OCI-LY7 (cell line): Measurements from ENCODE around the gene HEPACAM. TPM values are rescaled to one million over a fixed set of nuclear protein-coding genes. Genes with fewer than 3 reads are reported as not detected.

Source experiments
- BruUV-seq: library from RNA; stranded (reverse); fragments of 400-500 nt; replicated peaks from 2 replicates; lab custom pipeline; 2021; lab: Mats Ljungman, UMichigan
- CTCF ChIA-PET: fragments of 300-600 bp; sonication (Branson Sonifier 250); formaldehyde crosslinking; loops from one replicate; lab custom pipeline; 2022; ENCODE audit warnings: antibody characterized with exemption; ENCODE audit not compliant: unreplicated experiment; lab: Charles Lee
- POLR2A ChIA-PET: fragments of 300-600 bp; sonication (Branson Sonifier 250); formaldehyde crosslinking; loops from one replicate; lab custom pipeline; 2022; ENCODE audit warnings: antibody characterized with exemption; lab: Charles Lee
- DNase-seq: peaks from one replicate; pipeline ENCODE4 v3.0.0-alpha.2; 2015; ENCODE audit warnings: low spot score
- H2AFZ ChIP-seq: fragments of 200-600 bp; sonication (generic), shearing (Covaris generic); 2 replicates; pipeline ENCODE4 v1.6.1; 2014; ENCODE audit warnings: mild to moderate bottlenecking, antibody characterized with exemption, low read length, moderate library complexity
- H3K27ac ChIP-seq: fragments of 200-600 bp; sonication (generic); 2 replicates; pipeline ENCODE4 v1.5.1; 2014; ENCODE audit warnings: mixed run types, low read depth, mild to moderate bottlenecking, moderate library complexity, low read length, inconsistent platforms; ENCODE audit not compliant: poor library complexity, severe bottlenecking
- H3K36me3 ChIP-seq: fragments of 200-600 bp; sonication (generic); 2 replicates; pipeline ENCODE4 v1.6.1; 2014; ENCODE audit warnings: mild to moderate bottlenecking, antibody characterized with exemption, low read length, moderate library complexity, mixed read lengths; ENCODE audit not compliant: insufficient read depth
- H3K4me1 ChIP-seq: fragments of 200-600 bp; sonication (generic); 2 replicates; pipeline ENCODE4 v1.5.1; 2014; ENCODE audit warnings: mild to moderate bottlenecking, low read length; ENCODE audit not compliant: insufficient read depth, poor library complexity, severe bottlenecking
- H3K4me2 ChIP-seq: fragments of 200-600 bp; sonication (generic); 2 replicates; pipeline ENCODE4 v1.6.1; 2014; ENCODE audit warnings: mild to moderate bottlenecking, low read length
- H3K4me3 ChIP-seq: fragments of 200-600 bp; sonication (generic); 2 replicates; pipeline ENCODE4 v1.5.1; 2014; ENCODE audit warnings: mild to moderate bottlenecking, low read depth, low read length; ENCODE audit not compliant: poor library complexity, severe bottlenecking
- H3K79me2 ChIP-seq: fragments of 200-600 bp; sonication (generic); 2 replicates; pipeline ENCODE4 v1.6.1; 2016; ENCODE audit warnings: low read depth, mild to moderate bottlenecking, low read length, moderate library complexity, mixed read lengths; ENCODE audit not compliant: insufficient read depth
- H3K9me2 ChIP-seq: fragments of 200-600 bp; sonication (generic); 2 replicates; pipeline ENCODE4 v1.6.1; 2016; ENCODE audit warnings: mild to moderate bottlenecking, low read length, mixed read lengths; ENCODE audit not compliant: insufficient read depth
- H3K9me3 ChIP-seq: fragments of 200-600 bp; sonication (generic); 2 replicates; pipeline ENCODE4 v1.6.1; 2014; ENCODE audit warnings: mild to moderate bottlenecking, mixed run types, low read length, mixed read lengths
- H4K20me1 ChIP-seq: fragments of 200-600 bp; sonication (generic); 2 replicates; pipeline ENCODE4 v1.6.1; 2014; ENCODE audit warnings: mild to moderate bottlenecking, antibody characterized with exemption, low read length, moderate library complexity, mixed read lengths; ENCODE audit not compliant: insufficient read depth
- EZH2phosphoT487 ChIP-seq: fragments of 200-600 bp; sonication (generic); IDR thresholded peaks from 2 replicates; pipeline ENCODE4 v1.6.1; 2018; ENCODE audit warnings: low read depth, borderline replicate concordance, mild to moderate bottlenecking, mixed run types, antibody characterized with exemption, low read length, moderate library complexity, mixed read lengths
- intact Hi-C: fragments of 100-400 bp; cut with micrococcal nuclease; formaldehyde crosslinking; loops from one replicate; pipeline ENCODE4 v1.10.0; 2022; ENCODE audit not compliant: unreplicated experiment
- total RNA-seq, 2 experiments: library from RNA; depleted of rRNA in 1 of 2; stranded (reverse); fragments of >200 nt in 1 of 2; shearing (Covaris generic) in 1 of 2; gene quantifications; 2 replicates each; pipeline ENCODE4 v1.2.3, GENCODE V29; 2014 to 2022
- TF ChIP-seq, protein P1 (sequence below): fragments of 200-600 bp; sonication (generic); conservative IDR thresholded peaks from 2 replicates; pipeline ENCODE4 v1.5.1; 2014; ENCODE audit warnings: mild to moderate bottlenecking, antibody characterized with exemption, low read length, moderate library complexity, mixed read lengths

Gene HEPACAM
- total RNA-seq, 2 experiments from 2014 or later = not detected

- Histone ChIP-seq H4K20me1 (no peaks in the 10 kb centered on the region), H3K4me1 (no peaks in the 10 kb centered on the region), H3K4me2 (no peak overlapping the region), H3K9me3 (no peaks in the 10 kb centered on the region), H3K79me2 (no peaks in the 10 kb centered on the region), H3K4me3 (no peak overlapping the region), H3K36me3 (no peaks in the 10 kb centered on the region), H3K9me2 (no peaks in the 10 kb centered on the region), H2AFZ (no peak overlapping the region), H3K27ac (no peak overlapping the region)
- no peak for TF ChIP-seq EZH2phosphoT487
- TF ChIP-seq, protein P1, sequence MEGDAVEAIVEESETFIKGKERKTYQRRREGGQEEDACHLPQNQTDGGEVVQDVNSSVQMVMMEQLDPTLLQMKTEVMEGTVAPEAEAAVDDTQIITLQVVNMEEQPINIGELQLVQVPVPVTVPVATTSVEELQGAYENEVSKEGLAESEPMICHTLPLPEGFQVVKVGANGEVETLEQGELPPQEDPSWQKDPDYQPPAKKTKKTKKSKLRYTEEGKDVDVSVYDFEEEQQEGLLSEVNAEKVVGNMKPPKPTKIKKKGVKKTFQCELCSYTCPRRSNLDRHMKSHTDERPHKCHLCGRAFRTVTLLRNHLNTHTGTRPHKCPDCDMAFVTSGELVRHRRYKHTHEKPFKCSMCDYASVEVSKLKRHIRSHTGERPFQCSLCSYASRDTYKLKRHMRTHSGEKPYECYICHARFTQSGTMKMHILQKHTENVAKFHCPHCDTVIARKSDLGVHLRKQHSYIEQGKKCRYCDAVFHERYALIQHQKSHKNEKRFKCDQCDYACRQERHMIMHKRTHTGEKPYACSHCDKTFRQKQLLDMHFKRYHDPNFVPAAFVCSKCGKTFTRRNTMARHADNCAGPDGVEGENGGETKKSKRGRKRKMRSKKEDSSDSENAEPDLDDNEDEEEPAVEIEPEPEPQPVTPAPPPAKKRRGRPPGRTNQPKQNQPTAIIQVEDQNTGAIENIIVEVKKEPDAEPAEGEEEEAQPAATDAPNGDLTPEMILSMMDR = no peak
- intact Hi-C loops = no loop called here
- DNase-seq = no peak
- no TSS peak for BruUV-seq
- ChIA-PET CTCF (no interaction called here), POLR2A (no interaction called here)
Measured at GRCh38 chr11:124923296-124923695, 12.6 kb downstream of the HEPACAM start.

- ChIA-PET POLR2A (no interaction called here), CTCF (no interaction called here)
- Histone ChIP-seq H3K36me3 (no peaks in the 10 kb centered on the region), H4K20me1 (no peaks in the 10 kb centered on the region), H3K9me3 (no peaks in the 10 kb centered on the region), H3K4me1 (no peaks in the 10 kb centered on the region), H3K9me2 (no peaks in the 10 kb centered on the region), H2AFZ (no peak overlapping the region), H3K4me2 (no peak overlapping the region), H3K27ac (no peak overlapping the region), H3K79me2 (no peaks in the 10 kb centered on the region), H3K4me3 (no peak overlapping the region)
- DNase-seq = no peak
- no TSS peak for BruUV-seq
- TF ChIP-seq, protein P1 = no peak
- no peak for TF ChIP-seq EZH2phosphoT487
- intact Hi-C loops = no loop called here
Measured at GRCh38 chr11:124922831-124923230, 13.0 kb downstream of the HEPACAM start.

DNA sequence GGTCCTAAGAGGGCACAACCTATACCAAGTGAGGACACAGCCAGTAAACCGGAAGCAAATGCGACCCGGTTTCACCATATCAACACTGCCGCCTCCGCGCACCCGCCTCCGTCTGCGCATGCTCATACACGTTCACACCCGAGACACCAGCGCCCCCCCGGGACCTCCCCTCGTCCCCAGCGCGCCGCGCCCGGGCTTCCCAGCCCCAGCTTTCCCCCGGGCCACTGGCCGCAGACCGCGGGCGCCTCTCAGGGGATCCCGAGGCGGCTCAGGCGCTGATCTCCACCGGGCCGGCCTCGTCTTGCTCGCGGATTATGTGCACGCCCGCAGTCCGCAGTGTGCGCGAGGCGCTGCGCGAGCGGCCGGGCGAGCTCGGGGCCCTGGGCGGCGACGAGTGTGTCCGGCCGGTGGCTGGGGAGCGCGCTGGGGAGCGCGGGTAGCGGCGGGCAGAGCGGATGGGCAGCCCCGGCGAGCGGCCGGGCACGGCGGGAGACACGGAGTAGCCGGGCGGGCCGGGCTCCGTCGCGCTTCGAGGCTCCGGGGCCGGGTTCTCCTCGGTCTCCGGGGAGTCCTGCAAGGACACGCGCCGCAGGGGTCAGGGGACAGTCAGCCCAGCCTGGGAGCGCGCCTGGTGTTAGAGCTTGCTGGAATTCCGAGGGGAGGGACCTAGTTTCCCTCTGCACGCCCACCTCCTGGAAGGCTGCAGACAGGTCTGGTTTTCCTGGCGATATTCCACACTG, 14.8 kb downstream of the HEPACAM start:
- no TSS peak for BruUV-seq
- Histone ChIP-seq H3K9me3 (no peaks in the 10 kb centered on the region), H4K20me1 (no peaks in the 10 kb centered on the region), H3K4me2 (no peak overlapping the region), H3K36me3 (no peaks in the 10 kb centered on the region), H3K4me3 (no peak overlapping the region), H2AFZ (no peak overlapping the region), H3K9me2 (no peaks in the 10 kb centered on the region), H3K4me1 (no peaks in the 10 kb centered on the region), H3K27ac (no peak overlapping the region), H3K79me2 (no peaks in the 10 kb centered on the region)
- no peak for TF ChIP-seq EZH2phosphoT487
- TF ChIP-seq, protein P1 = no peak
- intact Hi-C loops = no loop called here
- no peak for DNase-seq
- POLR2A ChIA-PET = interaction anchor here (0.5 to 1.4 kb wide), 3 partner anchors 107 to 1506 kb away, joined by 3 to 7 read pairs (median 3); no protein-coding TSS in a partner anchor
- CTCF ChIA-PET = no interaction called here
